ENCODE data around the gene ARHGEF19. TPM values are rescaled to one million over a fixed set of nuclear protein-coding genes. Genes with fewer than 3 reads are reported as not detected.
"Not testable (repeated sequence)": the region's sequence is repeated elsewhere in the genome, so short reads cannot be mapped to it uniquely, and the experiment has no call there.

Gene ARHGEF19
- total RNA-seq, 4 donors from 2014 or later: 5.7 to 46.8 (median 10.8) TPM

- intact Hi-C loops (cut with DNase I; ENCODE audit: low total_unique reads): no loop called here
- DNase-seq: no peak
- Histone ChIP-seq H3K36me3 (peaks cover 0 to 6% (median 0%) of the 10 kb centered on the region in 4 donors), H3K4me3 (no peak overlapping the region), H3K27me3 (no peaks in the 10 kb centered on the region), H3K9me3 (no peaks in the 10 kb centered on the region), H3K4me1 (peaks cover 24 to 42% (median 28%) of the 10 kb centered on the region in 4 donors), H3K27ac (no peak overlapping the region)
- in situ Hi-C loops (cut with MboI; ENCODE audit: low pct_ligation_motif_present in 1 of 4, low pct_unique_long_range_greater_than_20kb in 1 of 4, low sequenced_read_pairs in 3 of 4): no loop called here
- WGBS, 2 donors (ENCODE audit: low coverage in 1 of 2): 80 to 93% methylated on average over 3 to 5 of the region's 5 CpGs
- TF ChIP-seq POLR2A (IDR thresholded peaks at IDR 0.05) (no peak), EP300 (IDR thresholded peaks at IDR 0.05; ENCODE audit: low read depth) (no peak), POLR2AphosphoS5 (IDR thresholded peaks at IDR 0.05) (no peak), CTCF (IDR thresholded peaks at IDR 0.05) (no peak)
These were observed 34.5 kb upstream of the ARHGEF19 start for GRCh38 chr1:16246961-16247360.

GRCh38 chr1:16246239-16246638 lies 33.8 kb upstream of the ARHGEF19 start:
- H3K4me3 ChIP-seq; DNase-seq; intact Hi-C loops (cut with DNase I; ENCODE audit: low total_unique reads); in situ Hi-C loops (cut with MboI; ENCODE audit: low pct_ligation_motif_present in 1 of 4, low pct_unique_long_range_greater_than_20kb in 1 of 4, low sequenced_read_pairs in 3 of 4); H3K27me3 ChIP-seq; H3K27ac ChIP-seq; H3K36me3 ChIP-seq; H3K9me3 ChIP-seq: not testable (repeated sequence)
- H3K4me1 ChIP-seq: peaks cover 24 to 42% (median 28%) of the 10 kb centered on the region in 4 donors
- WGBS, 2 donors (ENCODE audit: low coverage in 1 of 2): 97 to 100% methylated on average over 1 of the region's 1 CpG

- Histone ChIP-seq H3K27me3 (no peaks in the 10 kb centered on the region), H3K9me3 (no peaks in the 10 kb centered on the region), H3K27ac (no peak overlapping the region), H3K36me3 (peaks cover 0 to under 1% (median 0%) of the 10 kb centered on the region in 4 donors), H3K4me1 (peaks cover 24 to 37% (median 28%) of the 10 kb centered on the region in 4 donors), H3K4me3 (no peak overlapping the region)
- intact Hi-C loops (cut with DNase I; ENCODE audit: low total_unique reads) (no loop called here), in situ Hi-C loops (cut with MboI; ENCODE audit: low pct_ligation_motif_present in 1 of 4, low pct_unique_long_range_greater_than_20kb in 1 of 4, low sequenced_read_pairs in 3 of 4) (no loop called here)
- DNase-seq: no peak
- WGBS, 2 donors (ENCODE audit: low coverage in 1 of 2): 90% methylated on average over 9 of the region's 9 CpGs; no CpG with 5 or more reads in 1 of the 2 donors
- no peak for TF ChIP-seq POLR2AphosphoS5 (IDR thresholded peaks at IDR 0.05)
- TF ChIP-seq CTCF (IDR thresholded peaks at IDR 0.05): no peak
- TF ChIP-seq POLR2A (IDR thresholded peaks at IDR 0.05): no peak
- TF ChIP-seq EP300 (IDR thresholded peaks at IDR 0.05; ENCODE audit: low read depth): no peak
These were observed 33.2 kb upstream of the ARHGEF19 start for GRCh38 chr1:16245476-16246196.

GRCh38 chr1:16244650-16245285 lies 32.3 kb upstream of the ARHGEF19 start:
- Histone ChIP-seq H3K36me3 (no peaks in the 10 kb centered on the region), H3K27ac (no peak overlapping the region), H3K27me3 (no peaks in the 10 kb centered on the region), H3K9me3 (no peaks in the 10 kb centered on the region), H3K4me3 (no peak overlapping the region), H3K4me1 (peaks cover 21 to 29% (median 24%) of the 10 kb centered on the region in 4 donors)
- in situ Hi-C loops (cut with MboI; ENCODE audit: low pct_ligation_motif_present in 1 of 4, low pct_unique_long_range_greater_than_20kb in 1 of 4, low sequenced_read_pairs in 3 of 4): no loop called here
- intact Hi-C loops (cut with DNase I; ENCODE audit: low total_unique reads): loop anchor here (5.0 kb wide), 2 partner anchors 37 to 167 kb away; no protein-coding TSS in a partner anchor
- WGBS, 2 donors (ENCODE audit: low coverage in 1 of 2): 80 to 100% methylated on average over 1 to 8 of the region's 8 CpGs
- TF ChIP-seq POLR2A (IDR thresholded peaks at IDR 0.05) (no peak), CTCF (IDR thresholded peaks at IDR 0.05) (peak in 2 of 5 experiments; percentile 4 to 42)
- no peak for DNase-seq

Data from transverse colon (tissue), 4 donors.